8988T (cell line): Measurements from ENCODE around the gene ARID3A.
A peak's percentile ranks its signal among the peaks of the same experiment; 100 is the strongest.

Experiments
- DNase-seq: peaks from one replicate; pipeline ENCODE4 v3.0.0; 2011

ARID3A gene

DNA sequence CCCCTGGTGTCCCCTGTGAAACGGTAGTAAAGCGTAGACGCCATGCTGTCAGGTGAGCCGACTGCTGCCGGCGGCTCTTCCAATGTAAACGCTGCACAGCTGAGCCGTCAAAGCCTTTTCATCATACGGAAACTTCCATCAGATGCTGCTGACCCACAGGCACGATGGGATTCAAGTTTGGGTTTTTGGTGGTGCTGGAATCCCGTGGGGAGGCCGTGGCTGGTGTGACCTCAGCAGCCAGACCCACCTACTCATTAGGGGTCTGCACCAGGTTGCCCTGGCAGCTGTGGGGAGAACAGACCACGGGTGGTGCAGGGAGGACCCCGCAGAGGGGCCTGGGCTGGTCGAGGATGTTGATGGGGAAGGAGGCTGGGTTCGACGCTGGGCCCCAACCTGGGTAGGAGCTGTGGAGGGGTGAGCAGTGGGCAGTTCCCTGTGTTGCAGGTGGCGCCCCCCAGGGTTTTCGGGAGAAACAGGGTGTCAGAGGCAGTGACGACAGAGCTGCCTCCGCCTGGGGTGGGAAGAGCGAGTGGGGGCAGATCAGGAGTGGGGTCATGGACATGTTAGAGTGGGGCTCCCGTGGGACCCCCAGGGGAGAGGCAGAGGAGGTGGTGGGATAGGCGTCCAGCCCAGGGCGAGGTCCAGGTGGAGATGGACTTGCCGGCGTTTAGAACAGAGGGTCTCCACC is 81.0 kb downstream of the ARID3A start:
- no peak for DNase-seq

DNA sequence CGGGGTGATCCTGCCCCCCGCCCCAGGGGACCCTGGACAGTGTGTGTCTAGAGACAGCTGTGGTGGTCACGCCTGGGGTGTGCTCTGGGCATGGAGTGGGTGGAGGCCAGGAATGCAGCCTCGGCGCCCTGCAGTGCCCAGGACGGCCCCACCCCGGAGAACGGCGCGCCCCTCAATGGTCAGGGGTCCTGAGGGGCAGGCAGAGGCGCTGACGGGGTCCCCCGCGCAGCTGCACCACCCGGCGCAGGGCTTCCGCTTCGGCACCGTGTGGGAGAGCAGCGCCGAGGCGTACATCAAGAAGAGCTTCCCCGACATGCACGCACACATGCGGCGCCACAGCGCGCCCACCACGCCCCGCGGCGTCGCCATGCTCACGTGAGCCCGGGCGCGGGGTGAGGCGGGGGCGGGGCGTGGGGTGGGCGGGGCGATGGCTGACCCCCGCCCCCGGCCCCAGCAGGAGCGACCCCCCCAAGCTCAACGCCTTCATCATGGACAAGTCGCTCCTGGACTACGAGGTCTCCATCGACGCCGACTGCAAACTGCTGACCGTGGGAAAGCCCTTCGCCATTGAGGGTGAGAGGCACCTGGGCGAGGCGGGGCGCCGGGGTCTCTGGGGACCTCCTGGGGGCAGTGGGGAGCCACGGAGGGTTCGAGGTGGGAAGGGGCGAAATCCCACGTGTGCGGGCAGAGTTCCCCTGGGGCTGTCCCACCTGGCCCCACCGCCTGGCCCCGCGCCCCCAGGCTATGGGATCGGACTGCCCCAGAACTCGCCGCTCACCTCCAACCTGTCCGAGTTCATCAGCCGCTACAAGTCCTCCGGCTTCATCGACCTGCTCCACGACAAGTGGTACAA is 81.8 kb downstream of the ARID3A start:
- no peak for DNase-seq

DNA sequence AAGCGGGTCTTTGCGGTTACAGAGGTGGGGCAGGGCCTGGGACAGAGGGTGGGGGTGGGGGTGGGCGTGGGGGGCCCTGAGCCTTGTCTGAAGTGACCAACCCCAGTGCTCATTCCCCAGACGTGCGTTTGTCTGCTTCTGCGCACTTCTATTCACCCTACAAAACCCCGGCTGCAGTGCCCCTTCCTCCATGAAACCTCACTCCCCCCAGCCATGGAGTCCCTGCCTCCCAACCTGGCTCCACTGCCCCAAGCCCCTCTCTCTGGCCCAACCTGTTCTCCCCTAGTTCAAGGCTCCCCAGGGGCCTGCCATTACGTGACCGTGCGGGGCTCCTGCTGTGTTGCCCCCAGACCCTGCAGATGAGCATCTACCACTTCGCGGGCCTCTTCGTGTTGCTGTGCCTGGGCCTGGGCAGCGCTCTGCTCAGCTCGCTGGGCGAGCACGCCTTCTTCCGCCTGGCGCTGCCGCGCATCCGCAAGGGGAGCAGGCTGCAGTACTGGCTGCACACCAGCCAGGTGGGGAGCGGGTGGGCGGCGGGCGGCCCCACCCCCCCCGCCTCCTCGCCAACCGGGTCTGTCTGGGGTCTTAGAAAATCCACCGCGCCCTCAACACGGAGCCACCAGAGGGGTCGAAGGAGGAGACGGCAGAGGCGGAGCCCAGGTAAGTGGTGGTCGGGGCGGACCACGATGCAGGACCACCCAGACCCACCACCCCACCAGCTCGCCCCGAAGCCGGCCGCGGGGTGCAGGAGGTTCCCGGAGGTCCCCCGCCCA is 82.6 kb downstream of the ARID3A start:
- no peak for DNase-seq

DNA sequence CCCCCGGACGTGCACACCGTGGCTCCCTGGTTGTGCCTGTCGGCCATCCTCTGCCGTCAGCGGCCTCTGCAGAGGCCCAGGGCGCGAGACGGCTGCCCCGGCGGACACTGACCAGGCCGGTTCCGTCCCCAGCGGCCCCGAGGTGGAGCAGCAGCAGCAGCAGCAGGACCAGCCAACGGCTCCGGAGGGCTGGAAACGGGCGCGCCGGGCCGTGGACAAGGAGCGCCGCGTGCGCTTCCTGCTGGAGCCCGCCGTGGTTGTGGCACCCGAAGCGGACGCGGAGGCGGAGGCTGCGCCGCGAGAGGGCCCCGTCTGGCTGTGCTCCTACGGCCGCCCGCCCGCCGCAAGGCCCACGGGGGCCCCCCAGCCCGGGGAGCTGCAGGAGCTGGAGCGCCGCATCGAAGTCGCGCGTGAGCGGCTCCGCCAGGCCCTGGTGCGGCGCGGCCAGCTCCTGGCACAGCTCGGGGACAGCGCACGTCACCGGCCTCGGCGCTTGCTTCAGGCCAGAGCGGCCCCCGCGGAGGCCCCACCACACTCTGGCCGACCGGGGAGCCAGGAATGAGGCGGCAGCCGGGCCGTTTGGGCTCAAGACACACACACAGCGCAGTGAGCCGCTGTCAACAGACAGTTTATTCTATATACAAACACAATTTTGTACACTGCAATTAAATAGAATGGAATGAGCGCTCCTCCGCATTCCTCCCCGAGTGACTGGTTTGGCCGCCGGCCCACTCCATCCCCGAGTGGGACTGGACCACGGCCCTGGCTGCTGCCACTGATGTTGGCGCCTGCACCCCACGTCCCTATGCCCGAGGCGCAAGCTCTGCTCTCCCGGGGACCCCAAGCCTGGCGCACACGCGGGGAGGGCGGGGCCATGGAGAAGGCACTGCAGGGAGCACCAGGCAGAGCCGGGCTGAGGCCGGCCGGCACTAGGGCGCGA is 83.5 kb downstream of the ARID3A start:
- DNase-seq = no peak

DNA sequence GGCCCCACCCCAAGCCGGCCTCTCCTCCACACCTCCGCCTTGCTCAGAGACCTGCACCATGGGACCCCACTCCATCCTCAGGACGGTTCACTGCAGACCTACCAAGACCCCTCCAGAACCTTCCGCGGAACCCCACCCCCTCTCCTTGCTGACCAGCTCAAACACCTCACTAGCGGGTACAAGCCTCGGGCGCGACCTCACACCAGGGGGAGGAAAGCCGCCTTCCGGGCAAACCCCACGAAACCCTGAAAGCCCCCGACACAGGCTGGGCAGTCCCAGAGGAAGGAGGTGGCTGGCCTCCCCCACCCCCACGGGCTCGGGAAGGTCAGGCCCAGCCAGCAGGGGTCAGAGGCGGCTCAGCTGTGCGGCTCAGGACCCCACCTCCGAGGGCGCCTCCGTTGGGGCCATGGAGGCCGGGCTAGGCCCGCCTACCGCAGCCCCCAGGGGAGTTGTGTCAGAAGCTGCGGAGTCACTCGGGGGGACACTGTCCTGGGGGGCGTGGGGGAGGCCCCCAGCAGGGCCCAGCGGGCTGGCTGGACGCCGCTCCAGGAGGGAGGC is 84.2 kb downstream of the ARID3A start:
- no peak for DNase-seq

DNA sequence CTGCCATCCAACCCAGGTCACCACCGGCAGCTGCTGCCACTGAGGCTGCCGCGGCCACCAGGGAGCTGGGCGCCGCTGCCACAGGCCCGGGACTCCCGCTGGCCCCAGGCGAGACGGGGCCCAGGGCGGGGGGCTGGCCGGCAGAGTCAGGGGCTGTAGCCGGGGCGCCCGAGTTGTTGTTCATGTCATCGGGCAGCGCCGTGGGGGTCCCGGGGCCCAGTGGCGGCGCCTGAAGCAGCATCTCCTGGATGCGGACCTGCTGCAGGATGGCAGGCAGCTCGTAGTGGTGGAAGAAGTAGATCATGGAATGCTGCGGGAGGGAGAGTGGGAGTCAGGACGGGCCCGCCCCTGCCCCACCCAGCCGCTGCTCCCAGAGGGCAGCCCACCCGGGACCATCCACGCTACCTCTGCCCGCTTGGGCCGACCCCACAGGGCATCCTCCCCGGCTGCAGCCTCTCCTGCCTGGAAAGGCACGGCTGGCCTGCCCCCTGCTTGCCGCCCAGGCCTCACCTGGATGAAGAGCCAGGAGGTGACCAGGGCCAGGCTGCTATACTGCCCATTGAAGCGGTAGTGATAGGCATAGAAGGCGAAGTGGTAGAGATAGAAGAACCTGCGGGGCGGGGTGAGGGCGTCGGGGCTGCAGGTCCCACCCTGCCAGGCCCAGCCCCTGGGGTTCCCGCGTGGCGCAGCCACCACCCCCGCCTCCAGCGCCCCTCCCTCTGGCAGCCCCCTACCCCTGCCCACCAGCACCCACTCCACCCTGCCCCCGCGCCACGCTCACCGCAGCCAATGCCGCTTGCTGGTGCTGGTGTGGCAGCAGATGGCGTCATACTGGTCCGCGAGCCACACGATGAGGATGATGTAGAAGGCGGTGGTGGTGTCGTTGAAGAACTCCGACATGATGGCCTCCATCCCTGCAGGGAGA is 85.0 kb downstream of the ARID3A start:
- DNase-seq = no peak

DNA sequence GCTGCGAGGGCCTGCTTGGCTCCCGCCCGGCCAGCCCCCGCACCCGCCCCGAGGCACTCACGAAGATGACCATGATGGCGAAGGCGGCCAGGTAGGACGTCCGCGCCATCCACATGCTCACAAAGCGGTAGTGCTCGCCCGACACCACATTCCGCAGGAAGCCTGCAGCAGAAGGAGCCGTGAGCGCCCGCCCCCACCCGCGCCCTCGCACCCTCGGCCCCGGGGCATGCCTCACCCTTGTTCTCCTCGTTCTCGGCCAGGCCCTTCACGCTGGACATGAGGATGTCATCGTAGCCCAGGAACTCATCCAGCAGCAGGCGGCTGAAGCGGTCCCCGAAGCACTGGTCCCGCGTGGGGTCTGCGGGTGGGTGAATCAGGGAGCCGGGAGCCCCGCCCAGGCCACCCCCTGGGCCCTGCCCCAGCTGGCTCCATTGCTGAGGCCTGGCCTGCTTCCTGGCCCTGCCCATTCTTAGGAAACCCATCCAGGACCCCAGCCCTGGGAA is 86.0 kb downstream of the ARID3A start:
- DNase-seq = no peak

DNA sequence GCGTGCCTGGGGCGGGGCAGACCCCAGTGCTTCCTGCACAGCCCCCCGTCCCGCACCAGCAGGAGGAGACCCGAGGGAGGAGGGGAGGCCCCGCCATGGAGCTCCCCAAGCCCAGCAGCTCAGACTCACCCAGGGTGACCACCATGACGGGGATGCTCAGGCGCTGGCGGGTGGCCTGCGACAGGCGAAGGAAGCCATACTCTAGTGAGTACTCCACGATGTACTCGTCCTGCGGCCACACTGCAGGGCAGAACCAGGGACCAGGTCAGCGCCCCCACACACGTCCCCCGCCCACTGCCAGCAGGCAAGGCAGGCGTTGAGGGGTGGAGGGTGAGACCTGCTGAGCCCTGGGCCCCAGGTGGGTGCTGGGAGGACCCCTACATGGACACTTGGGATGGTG is 86.5 kb downstream of the ARID3A start:
- DNase-seq = no peak

DNA sequence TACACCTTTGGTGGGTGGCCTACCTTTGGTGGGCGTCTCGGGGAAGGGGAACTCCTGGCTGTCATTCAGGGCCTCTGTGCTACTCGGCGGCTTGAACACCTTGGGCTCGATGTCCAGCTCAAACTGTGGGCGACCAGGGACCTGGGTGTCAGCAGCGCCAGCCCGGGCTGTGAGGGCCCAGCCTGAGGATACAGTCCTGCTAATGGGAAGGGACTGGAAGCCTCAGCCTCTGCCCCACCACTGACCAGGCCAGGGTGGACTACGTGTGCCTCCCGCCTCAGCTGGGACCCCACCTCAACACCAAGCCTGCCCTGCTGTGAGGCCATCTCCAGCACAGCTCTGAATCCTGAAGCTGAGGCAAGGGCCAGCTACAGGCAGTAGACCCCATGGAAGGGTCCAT is 87.4 kb downstream of the ARID3A start:
- DNase-seq = no peak

DNA sequence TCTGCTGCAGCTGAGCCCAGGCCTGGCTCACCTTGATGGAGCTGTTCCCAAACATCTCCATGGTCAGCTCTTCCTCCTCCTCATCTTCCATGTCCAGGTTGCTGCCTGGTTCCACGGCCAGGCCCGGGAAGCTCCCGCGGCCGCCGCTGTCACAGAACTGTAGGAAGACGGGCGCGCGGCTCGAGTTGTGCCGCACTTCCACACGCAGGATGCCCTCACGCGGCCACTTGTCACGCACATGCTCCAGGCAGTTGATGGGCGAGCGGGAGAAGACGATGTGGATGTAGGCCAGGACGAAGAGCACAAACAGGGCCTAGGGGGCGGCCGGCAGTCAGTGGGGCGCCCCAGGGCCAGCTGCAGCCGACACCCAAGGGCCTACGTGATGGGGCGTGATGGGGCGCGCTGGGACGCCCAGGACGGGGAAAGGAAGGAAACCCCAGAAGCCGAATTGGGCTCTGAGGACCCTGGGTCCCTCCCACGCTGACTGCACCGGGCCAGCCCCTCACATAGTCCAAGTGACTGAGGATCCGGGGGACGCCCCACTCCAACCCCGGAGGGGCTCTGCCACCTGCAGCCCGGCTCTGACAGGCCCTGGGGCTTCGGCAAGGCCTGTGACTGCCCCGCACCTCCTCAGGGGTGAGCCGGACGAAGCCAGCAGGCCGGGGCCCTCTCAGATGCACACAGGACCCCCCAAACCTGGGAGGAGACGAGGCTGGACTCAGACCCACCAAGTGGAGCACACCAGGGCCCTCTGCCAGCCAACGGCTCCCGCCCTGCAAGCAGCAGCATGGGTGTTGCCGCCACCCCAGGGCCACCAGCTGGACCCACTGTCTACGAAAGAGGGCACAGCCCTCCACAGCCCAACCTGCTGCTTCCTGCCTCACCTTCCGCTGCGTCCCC is 88.6 kb downstream of the ARID3A start:
- DNase-seq = no peak

DNA sequence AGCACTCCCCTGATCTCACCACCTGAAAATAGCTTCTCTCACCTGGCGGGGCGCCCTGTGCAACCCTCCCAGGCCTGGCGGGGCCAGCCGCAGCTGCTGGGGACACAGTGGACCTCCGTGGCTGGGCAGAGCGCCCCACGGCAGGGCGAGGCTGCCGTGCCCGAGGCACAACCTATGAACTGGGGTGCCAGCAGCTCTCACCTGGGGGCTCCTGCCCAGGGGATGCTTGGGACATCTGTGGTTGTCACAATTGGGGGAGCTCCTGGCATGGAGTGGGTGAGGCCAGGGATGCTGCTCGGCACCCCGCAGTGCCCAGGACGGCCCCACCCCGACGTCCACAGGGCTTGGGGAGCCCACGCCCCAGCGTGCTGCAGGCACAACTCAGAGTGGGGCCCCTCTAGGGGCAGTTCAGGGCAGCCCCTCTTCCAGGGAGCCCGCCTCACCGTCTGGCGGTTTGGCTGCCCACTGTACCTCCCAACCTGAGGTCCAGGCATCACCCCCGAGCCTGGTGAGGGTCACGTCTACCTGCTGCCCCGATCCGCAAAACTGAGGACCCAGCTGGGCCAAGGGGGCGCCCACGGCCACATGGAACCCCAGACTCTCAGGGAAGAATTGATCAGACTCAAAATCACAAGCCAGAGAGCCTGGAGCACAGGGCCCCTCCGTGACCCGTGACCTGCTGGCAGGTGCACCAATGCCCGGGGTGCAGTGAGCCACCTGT is 89.4 kb downstream of the ARID3A start:
- DNase-seq = no peak

DNA sequence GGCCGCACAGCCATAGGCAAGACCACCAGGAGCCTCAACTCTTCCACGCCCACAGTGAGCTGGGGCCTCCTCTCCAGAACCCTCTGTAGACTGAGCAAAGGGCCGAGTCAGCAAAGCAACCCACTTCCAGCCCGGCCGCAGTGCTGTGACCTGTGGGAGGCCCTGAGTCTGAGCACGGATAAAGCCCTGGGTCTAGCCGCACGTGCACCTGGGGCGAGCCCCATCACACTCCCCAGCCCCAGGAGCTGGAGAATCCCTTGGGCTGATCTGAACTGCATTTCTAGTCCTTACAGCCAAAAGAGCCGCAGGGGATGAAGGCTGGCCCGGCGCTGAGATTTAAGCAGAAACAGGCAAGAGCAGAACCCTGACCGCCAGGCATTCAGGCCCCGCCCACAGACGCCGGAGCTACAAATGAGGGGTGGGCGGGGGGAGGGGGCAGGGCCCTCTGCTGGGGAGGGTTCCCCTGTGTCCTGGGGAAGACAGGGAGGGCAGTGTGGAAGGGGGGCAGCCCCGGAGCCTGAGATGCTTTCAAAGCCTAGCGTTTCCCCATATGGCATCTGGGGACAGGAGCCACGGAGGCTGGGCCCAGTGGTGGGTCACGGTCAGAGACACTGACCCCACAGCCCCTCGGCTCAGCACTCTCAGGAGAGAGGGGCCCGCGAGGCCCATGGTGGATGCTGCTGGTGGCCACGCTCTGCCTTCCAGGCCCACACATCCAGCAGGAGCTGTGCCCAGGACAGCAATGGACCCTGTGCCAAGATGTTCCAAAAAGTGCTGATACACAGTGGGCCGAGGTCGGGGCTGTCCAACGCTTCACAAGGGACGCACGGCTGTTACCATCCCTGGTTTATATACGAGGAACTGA is 90.2 kb downstream of the ARID3A start:
- peak; percentile 15 for DNase-seq

DNA sequence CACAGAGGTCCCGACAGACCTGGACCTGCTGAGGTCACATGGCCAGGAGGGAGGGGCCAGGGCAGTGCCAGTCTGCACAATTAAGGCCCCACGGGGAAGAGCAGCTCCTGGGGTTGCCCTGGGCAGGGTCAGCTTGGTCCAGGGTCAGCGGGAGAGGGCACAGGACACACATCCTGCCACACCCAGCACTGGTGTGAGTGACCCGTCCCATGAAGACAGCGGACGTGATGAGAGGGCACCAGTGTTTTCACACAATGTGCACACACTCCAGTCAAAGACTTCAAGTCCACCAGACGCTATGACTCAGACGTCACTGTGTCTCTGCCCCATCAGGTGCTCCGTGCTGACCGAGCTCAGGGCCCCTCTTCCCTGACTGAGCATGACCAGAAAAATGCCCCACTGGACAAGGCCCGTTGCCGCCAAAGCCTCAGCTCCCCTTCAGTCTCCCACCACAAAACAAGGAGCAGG is 90.8 kb downstream of the ARID3A start:
- no peak for DNase-seq

DNA sequence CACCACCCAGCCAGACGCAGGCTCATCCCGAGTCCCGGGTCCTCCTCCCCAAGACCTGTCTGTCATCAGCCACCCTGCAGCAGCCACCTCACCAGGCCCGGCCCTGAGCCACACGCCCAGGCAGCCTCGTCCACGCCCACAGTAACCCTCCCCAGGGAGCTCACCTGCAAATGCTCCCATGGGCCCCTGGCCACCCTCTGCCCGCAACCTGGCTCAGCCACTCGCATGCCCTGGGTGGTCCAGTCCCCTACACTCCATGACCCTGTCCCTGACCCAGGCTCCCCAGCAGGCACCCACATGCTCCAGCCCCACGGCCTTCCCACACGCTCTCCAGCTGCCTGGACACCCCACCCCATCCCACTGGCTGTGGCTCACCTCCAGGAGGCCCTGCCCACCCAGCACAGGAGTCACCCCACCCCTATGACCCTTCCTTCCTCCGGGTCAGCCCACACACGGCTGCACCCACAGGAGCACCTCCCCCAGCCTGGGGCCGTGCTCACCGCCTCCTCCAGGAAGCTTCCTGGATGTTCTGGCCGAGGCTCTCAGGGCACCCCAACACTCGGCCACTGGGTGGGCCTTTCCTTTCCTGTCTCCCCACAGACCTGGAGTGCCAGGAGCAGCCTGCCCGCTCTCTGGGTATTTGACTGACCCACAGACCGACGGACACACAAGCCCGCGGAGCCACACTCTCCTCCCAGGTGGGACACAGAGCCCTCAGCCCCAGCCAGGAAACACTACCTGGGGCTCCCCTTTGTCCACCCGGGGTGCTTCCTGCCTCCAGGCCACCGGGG is 91.5 kb downstream of the ARID3A start:
- DNase-seq = peak; percentile 81

DNA sequence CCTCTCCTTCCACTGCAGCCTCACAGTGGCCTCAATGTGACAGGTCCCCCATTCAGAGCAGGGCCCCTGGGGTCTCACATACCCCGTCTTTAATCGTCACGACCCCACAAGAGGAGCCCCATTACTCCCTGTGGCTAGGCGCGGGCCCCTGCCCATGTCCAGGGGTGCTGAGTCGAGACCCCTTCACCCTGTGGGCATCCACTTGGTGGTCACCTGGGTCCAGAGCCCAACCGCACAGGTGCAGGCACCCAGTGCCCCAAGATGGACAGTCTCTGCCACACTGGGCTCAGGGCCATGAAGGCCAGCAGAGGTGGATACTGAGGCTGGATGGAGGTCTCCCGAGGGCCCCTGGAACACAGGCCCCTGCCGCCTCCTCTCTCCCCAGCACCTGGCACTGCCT is 92.1 kb downstream of the ARID3A start:
- DNase-seq = no peak

DNA sequence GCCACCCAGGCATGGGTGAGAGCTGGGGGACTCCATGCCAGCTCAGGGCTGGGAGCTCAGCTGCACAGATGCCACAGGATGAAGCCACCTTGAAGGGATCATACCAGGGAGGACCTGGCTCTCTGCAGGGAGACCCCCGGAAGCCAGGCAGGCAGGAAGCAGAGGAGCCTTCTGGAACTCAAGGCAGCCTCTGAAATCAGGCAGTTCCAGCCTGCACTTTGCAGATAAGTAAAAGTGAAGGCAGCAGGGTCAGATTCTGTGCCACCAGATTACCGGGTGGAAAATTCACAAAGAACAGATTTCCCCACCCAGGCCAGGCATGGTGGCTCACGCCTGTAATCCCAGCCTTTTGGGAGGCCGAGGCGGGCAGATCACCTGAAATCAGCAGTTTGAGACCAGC is 92.6 kb downstream of the ARID3A start:
- peak; percentile 35 for DNase-seq
